CD4-positive, alpha-beta T cell treated with Interleukin-21 for 1 hour (primary cell): Measurements from ENCODE around the gene BLMH.
"Not testable (repeated sequence)": the region's sequence is repeated elsewhere in the genome, so short reads cannot be mapped to it uniquely, and the experiment has no call there.

Experiments
- DNase-seq: peaks from one replicate; pipeline ENCODE4 v3.0.0-alpha.2; 2020

The BLMH gene

DNA sequence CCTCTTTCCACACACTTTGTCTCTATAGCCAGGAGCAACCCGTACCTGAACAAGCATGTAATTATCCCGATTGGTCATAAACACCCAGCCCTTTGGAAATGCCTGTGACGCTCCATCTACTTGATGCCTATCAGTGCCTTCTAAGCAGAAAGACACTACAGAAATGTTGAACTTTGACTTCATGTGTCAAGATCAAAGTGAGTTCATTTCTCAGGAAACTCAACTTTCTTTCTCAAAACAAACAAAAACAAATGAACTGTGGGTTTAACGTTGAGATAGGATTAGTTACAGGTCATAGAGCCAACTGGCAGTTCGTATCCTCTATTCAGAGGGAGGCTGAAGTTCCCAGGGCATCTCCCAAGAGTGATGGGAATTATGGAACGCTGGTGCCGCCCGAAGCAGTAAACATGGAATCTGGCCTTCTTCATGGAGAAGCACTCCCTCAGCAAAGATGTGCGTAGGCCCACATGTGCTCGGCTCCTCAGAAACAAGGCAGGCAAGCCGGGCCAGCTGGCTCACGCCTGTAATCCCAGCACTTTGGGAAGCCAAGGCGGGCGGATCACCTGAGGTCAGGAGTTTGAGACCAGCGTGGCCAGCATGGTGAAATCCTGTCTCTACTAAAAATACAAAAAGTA lies 65.7 kb downstream of the BLMH start:
- no peak for DNase-seq

DNA sequence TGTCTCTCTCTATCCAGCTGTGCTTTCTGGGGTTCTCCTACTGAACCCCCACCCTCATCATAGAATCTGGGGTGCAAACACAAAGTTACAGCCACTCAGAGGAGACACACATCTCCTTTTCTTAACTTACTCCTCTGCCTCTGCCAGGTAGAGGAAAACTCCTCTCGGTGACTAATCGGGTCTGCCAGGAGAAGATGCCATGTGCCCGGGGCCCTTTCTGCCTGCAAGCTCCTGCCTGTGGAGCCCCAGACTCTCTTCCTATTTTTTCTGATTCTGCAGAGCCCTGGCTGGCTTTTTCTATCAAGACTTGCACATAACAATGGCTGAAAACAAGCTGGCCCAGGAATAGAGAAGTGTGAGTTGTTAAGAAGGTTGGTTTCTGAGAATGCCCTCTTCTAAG lies 66.6 kb downstream of the BLMH start:
- DNase-seq = no peak

- DNase-seq = no peak
These were observed 67.3 kb downstream of the BLMH start for GRCh38 chr17:30224419-30224960.

DNA sequence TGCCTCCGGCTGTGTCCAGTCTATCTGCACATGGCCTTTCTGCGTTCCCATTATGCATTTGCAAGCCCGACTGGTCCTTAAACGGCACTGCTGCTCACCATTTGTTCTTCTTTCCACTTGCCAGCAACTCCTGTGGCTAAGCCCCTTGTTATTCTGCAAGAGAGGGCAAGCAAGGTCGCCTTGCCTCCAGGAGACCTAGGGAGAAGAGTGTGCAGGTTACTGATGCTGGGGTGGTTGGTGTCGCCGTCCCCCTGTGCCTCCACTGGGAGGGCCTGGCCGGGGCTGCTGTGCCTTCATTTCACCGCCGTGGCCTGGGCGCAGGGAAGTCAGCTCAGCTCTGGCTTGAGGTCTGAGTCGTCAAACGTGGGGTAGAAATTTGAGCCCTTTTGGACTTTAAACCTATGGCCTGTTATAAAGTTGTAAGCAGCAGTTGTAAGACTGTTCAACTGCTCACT lies 69.0 kb downstream of the BLMH start:
- no peak for DNase-seq

DNA sequence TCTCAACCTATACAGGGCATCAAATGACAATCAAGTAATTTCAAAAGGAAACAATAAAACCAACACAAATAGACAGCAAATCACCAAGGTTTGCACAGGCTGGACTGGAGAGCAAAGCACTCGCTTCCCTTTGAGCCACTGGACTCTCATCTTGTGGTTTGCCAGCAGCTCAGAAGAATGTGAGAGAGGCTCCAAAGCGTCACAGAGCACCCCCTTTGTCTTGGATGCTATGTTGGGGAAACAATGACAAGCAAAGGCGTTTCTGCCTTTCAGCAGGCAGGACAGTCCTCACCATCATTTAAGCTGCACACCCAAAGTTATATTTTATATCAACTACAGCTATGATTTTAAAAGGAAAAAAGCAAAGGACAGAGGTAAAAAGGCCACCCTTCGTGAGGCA lies 69.5 kb downstream of the BLMH start:
- no peak for DNase-seq

DNA sequence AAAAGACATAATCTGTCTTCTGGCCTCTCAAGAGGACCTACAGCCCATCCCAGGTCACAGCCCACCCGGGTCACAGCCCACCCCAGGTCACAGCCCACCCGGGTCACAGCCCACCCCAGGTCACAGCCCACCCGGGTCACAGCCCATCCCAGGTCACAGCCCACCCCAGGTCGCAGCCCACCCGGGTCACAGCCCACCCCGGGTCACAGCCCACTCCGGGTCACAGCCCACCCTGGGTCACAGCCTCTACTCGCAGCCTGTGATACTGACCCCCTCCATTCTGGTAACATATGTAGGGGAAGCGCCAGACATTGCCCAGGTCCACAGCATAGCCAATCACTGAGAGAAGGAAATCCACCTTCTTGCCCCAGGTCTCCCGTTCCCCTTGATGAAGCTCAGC lies 70.4 kb downstream of the BLMH start:
- DNase-seq = no peak

- no peak for DNase-seq
These were observed 71.3 kb downstream of the BLMH start for GRCh38 chr17:30220414-30220813.

DNA sequence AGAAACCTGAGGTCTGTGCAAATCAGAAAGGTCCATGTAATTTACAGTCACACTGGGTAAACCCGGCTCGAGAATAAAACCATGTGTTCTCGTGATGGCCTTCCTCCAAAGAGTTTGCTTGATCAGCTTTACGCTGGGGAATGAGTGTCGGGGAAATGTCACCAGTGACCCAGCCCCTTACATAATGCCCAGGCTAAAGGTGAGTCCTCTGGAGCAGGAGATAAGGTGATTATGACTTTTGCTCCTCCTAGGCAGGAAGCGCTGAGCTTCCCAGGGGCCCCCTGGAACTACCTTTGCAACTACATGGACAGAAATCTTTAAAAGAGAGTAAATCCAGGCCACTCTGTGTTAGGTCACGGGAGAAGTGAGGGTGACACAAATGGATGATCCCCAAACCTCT lies 71.9 kb downstream of the BLMH start:
- no peak for DNase-seq

DNA sequence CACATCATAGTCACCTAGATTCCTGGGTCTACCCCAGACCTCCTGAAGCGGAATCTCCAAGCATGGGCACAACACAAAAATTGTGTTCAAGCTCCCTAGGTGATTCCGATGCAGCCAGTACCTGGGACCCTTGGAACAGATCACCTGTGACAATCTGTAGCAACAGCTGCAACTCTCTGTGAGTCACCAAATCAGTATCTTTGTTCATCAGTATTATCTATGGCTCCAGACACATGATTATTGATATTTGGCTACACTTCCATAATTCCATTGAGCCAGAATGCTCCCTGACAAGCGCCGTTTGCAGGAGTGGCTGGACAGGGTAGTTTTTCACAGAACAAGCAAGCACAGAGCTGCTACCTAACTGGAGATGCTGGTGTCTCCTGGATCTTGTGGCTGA lies 72.4 kb downstream of the BLMH start:
- no peak for DNase-seq

DNA sequence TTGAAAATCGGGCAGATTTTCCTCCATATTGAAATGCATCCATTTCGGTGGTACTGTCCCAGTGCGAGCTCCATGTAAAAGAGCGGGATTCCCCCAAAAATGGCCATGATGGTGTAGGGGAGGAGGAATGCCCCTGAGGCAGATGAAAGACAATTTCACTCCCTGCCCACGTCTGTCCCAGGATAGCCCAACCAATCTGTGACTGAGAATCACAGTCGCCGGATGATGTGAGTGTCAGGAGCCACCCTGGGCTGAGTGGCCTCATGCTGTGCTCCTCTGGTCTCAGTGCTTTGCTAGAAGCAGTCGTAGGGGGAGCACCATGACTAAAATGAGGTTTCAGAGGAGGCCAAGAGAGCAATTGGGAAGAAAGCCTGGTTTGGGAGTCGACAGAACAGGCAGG lies 72.9 kb downstream of the BLMH start:
- no peak for DNase-seq

- DNase-seq = no peak
These were observed 73.9 kb downstream of the BLMH start for GRCh38 chr17:30217746-30218245.

DNA sequence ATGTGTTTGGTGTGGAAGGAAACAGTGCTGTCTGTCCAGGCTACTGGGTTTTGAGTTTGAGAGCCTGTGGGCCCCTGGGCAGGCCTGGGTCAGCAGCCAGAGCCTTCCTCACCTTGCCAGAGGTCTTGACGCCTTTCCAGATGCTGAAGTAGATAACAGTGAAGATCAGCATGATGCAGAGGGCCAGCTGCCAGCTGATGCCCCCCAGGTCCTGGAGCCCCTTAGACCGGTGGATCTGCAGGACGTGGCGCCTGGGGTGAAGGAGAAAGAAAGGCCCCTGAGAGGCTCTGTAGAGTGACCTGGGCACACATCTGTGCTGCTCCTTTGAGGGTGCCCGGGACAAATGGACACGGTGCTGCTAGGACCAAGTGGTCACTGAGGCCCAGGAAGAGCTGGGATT lies 74.7 kb downstream of the BLMH start:
- DNase-seq = no peak

- DNase-seq = no peak
These were observed 79.0 kb downstream of the BLMH start for GRCh38 chr17:30212750-30213149.

GRCh38 chr17:30211371-30211770 lies 80.4 kb downstream of the BLMH start:
- no peak for DNase-seq

DNA sequence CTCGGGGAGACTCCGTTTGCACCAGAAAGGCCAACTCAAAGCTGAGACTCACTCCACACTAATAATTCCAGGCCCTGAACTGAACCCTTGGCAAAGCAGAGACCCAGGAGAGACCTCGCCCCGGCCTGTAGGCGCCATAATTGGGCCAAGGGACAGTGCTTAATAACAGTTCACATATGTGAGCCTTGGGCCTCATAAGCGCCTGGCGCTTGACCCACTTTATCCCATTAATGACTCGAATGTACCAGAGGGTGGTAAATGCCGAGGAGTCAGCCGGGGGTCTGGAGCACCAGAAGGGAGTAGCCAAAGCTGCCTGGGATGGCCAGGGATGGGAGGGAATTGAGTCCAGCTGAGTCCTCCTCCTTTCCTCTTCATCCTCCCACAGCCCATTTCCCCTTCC lies 80.8 kb downstream of the BLMH start:
- no peak for DNase-seq

DNA sequence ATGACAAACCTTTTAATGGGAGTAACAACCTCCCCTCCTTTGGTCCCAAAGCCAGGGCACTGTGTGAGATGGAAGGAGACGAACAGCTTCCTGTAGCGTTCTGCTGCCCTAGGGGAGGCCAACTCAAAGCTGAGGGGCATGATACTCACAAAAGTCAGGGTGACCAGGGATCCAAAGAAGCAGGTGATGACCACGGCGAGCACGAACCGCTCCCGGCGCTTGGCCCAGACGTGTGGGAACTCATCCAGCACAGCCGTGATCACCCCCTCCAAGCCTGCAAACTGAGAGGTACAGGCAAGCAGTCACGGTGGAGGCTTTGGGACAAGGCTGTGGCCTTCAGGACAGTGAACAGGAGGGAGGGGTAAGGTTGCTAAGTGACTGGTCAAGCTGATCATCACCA lies 81.4 kb downstream of the BLMH start:
- no peak for DNase-seq

DNA sequence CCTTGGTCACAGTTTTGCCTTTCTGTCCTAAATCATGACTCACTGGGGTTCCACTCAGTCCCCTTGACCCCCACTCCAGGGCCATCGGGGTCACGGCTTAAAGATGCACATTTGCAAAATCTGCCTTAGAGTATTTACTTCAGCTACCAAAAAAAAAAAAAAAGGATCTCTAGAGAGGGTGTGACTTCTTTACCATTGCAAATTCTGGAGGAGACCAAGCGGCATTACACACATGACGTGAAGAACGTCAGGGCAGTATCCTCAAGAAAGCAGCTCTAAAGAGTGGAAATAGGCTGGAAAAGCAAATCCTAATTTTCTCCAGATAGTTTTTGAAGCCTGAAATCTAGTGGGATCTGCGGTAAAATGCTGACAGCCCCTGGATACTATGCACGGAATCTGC lies 81.8 kb downstream of the BLMH start:
- DNase-seq = no peak

GRCh38 chr17:30208214-30208613 lies 83.5 kb downstream of the BLMH start:
- no peak for DNase-seq

GRCh38 chr17:30207655-30208054 lies 84.1 kb downstream of the BLMH start:
- no peak for DNase-seq

DNA sequence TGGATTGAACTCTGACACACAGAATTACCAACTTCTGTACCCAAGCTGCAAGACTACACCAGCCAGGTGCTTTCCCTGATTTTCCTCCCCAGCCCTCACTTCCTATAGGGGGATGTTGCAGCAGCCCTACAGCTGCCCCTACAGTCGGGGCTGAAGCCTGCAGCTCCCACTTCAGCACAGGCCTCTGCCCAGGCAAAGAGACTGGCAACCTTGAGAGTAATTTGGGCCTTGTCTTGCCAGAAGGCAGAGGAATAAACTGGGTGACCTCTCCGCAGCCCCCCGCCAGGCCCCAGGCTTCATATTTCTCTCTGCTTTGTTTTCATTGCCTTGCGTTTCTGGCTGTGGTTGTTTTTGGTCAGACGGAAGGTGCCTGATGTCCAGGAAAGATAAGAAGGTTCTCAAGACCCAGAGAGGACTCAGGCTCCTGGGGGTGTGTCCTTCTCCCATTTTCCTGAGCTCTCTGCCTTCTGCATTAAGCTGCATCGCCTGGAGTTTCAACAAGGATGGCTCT lies 88.2 kb downstream of the BLMH start:
- DNase-seq = no peak

DNA sequence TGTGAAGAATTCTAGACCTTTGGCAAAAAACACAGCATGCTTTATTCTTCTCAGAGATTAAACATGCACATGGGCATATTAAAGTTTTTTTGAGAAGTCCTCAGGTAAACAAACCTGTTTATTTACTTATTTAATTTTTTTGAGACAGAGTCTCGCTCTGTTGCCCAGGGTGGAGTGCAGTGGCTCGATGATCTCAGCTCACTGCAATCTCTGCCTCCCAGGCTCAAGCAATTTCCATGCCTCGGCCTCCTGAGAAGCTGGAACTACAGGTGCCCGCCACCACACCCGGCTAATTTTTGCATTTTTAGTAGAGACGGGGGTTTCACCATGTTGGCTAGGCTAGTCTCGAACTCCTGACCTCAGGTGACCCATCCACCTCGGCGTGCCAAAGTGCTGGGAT lies 91.1 kb downstream of the BLMH start:
- DNase-seq = not testable (repeated sequence)

- no peak for DNase-seq
These were observed 91.6 kb downstream of the BLMH start for GRCh38 chr17:30200106-30200505.

DNA sequence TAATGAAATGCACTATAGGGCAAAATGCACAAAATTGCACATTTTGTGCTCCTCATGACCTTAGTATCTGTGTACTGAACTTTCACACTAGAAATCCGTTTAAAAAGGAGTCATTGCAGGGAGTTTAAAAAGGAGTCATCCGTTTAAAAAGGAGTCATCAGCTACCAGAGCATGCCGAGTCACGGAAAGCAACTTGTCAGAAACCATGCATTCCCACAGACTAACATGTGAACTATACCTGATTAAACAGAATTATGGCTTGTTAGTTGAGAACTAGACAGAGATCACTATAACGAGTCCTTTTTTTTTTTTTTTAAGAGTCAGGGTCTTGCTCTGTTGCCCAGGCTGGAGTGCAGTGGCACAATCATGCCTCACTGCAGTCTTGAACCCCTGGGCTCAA lies 92.1 kb downstream of the BLMH start:
- no peak for DNase-seq
